ENCODE results near the gene RNASEL. TPM values are rescaled to one million over a fixed set of nuclear protein-coding genes. Genes with fewer than 3 reads are reported as not detected.

RNASEL gene
- total and polyA plus RNA-seq, 9 of the 15 experiments (the other 6 are each of a cell fraction or from before 2014, with no cell fraction given), result 4.3 to 11.1 (median 7.2) TPM

- in situ Hi-C loops (cut with MboI) (no loop called here), intact Hi-C loops (cut with micrococcal nuclease) (no loop called here)
- DNase-seq (ENCODE audit: extremely low read depth in 1 of 4, low spot score in 3 of 4), result no peak
- Histone ChIP-seq H3K4me1 (replicated peaks in 1 of 2; ENCODE audit: control insufficient read depth in 2 of 2, insufficient read depth in 2 of 2, low read length in 2 of 2) (no peaks in the 10 kb centered on the region), H4K20me1 (replicated peaks; ENCODE audit: control insufficient read depth, insufficient read depth, low read length) (0 out of 2 replicates have a peak, but pooled peaks cover 3% of the 10 kb centered on the region), H3K4me3 (no peak overlapping the region), H3K27ac (ENCODE audit: extremely low read depth, low read depth, low read length) (no peak overlapping the region), H3K9ac (ENCODE audit: insufficient read depth in 1 of 2, low read depth in 2 of 2, low read length in 2 of 2) (no peak overlapping the region), H3K9me1 (ENCODE audit: control insufficient read depth, insufficient read depth, low read length) (no peaks in the 10 kb centered on the region), H3K9me3 (replicated peaks; ENCODE audit: control insufficient read depth, insufficient read depth, low read depth, low read length) (no peaks in the 10 kb centered on the region), H2AFZ (ENCODE audit: low read depth, low read length) (no peak overlapping the region), H3K79me2 (ENCODE audit: control insufficient read depth, insufficient read depth, low read length) (no peaks in the 10 kb centered on the region), H3K36me3 (ENCODE audit: control insufficient read depth, insufficient read depth, low read length) (no peaks in the 10 kb centered on the region), H3K27me3 (ENCODE audit: control insufficient read depth in 2 of 2, insufficient read depth in 2 of 2, low read length in 2 of 2) (peaks cover 39 to 70% of the 10 kb centered on the region in 2 experiments; a peak in 4 of 5 replicates), H3K4me2 (ENCODE audit: insufficient read depth, low read length) (no peak overlapping the region)
- TF ChIP-seq ZBTB40 (IDR thresholded peaks at IDR 0.05) (no peak), ZBTB40 (CRISPR knock-in tag; IDR thresholded peaks at IDR 0.05) (no peak), U2AF1 (optimal IDR thresholded peaks at IDR 0.05; ENCODE audit: low read depth, low read length) (no peak), ZNF395 (CRISPR knock-in tag; IDR thresholded peaks at IDR 0.05) (no peak)
- WGBS (ENCODE audit: insufficient coverage, low coverage, missing lambda C conversion rate), result 0% methylated on average over 5 of the region's 5 CpGs
- no peak for FAIRE-seq
- ChIA-PET CTCF (ENCODE audit: low intra/inter-chr PET ratio) (no interaction called here), POLR2A (interaction anchor here (0.8 to 1.2 kb wide), 2 partner anchors 10 kb away, joined by 3 to 4 read pairs; no protein-coding TSS in a partner anchor)
- BruUV-seq (replicated peaks), result no TSS peak
- ATAC-seq, result no peak
Observed at GRCh38 chr1:182637769-182638168, 48.7 kb upstream of the RNASEL start.

Data from K562 (cell line).